ENCODE results near the gene HOXA11.

HOXA11 gene

GRCh38 chr7:27179503-27180430, 5.3 kb downstream of the HOXA11 start:
- peak; percentile 91 for DNase-seq

GRCh38 chr7:27179030-27179429, 6.0 kb downstream of the HOXA11 start:
- no peak for DNase-seq

- no peak for DNase-seq
These were observed 6.7 kb downstream of the HOXA11 start for GRCh38 chr7:27178366-27178765.

- no peak for DNase-seq
These were observed 7.2 kb downstream of the HOXA11 start for GRCh38 chr7:27177795-27178320.

GRCh38 chr7:27176962-27177794, 7.9 kb downstream of the HOXA11 start:
- DNase-seq = no peak

GRCh38 chr7:27176524-27176845, 8.5 kb downstream of the HOXA11 start:
- DNase-seq = no peak

GRCh38 chr7:27175626-27176523, 9.2 kb downstream of the HOXA11 start:
- DNase-seq = no peak

- DNase-seq = peak; percentile 46
These were observed 10.0 kb downstream of the HOXA11 start for GRCh38 chr7:27174874-27175625.

- peak; percentile 52 for DNase-seq
These were observed 10.8 kb downstream of the HOXA11 start, which contains the start of gene HOXA10 for GRCh38 chr7:27173956-27174873. HOXA10 (minus strand) TSS chr7:27174320; CDS start chr7:27174306, 14 bp downstream.

GRCh38 chr7:27173511-27173955, 11.5 kb downstream of the HOXA11 start:
- DNase-seq = no peak

GRCh38 chr7:27172823-27173510, 12.1 kb downstream of the HOXA11 start:
- peak; percentile 64 for DNase-seq

- peak; percentile 57 for DNase-seq
These were observed 12.7 kb downstream of the HOXA11 start for GRCh38 chr7:27172315-27172774.

- DNase-seq = peak; percentile 55
These were observed 13.3 kb downstream of the HOXA11 start for GRCh38 chr7:27171637-27172314.

- peak; percentile 54 for DNase-seq
These were observed 13.8 kb downstream of the HOXA11 start for GRCh38 chr7:27171325-27171636.

GRCh38 chr7:27170426-27171324, 14.4 kb downstream of the HOXA11 start:
- no peak for DNase-seq

GRCh38 chr7:27169658-27170425, 15.2 kb downstream of the HOXA11 start:
- DNase-seq = no peak

- DNase-seq = no peak
These were observed 16.6 kb downstream of the HOXA11 start for GRCh38 chr7:27168265-27168947.
